HCT116 (cell line): ENCODE measurements around the gene LPIN1. TPM values are rescaled to one million over a fixed set of nuclear protein-coding genes. Genes with fewer than 3 reads are reported as not detected.

Experiments
- ATAC-seq: fragments of 200-7000 bp; cut with Tn5 transposase; 2 replicates; pipeline ENCODE4 v1.9.1; 2020; ENCODE audit warnings: mild to moderate bottlenecking, moderate library complexity
- BruUV-seq: library from RNA; stranded (reverse); fragments of 400-500 nt; replicated peaks from 2 replicates; lab custom pipeline; 2021; lab: Mats Ljungman, UMichigan
- CTCF ChIA-PET: fragments of 300-600 bp; sonication (Branson Sonifier 250); formaldehyde crosslinking; loops from one replicate; lab custom pipeline; 2021; ENCODE audit warnings: antibody characterized with exemption; lab: Charles Lee
- POLR2A ChIA-PET: fragments of 300-600, 350-600 bp; sonication (Branson Sonifier 250); formaldehyde crosslinking; loops from one replicate; lab custom pipeline; 2021; ENCODE audit warnings: antibody characterized with exemption; lab: Charles Lee
- RAD21 ChIA-PET, 2 experiments: fragments of 300-600 bp; sonication (Branson Sonifier 250); formaldehyde crosslinking; loops; one replicate each; lab custom pipeline; 2023; ENCODE audit warnings: low total read pairs in 2 of 2; ENCODE audit not compliant: uncharacterized antibody in 2 of 2, unreplicated experiment in 2 of 2, low non-redundant PET in 1 of 2; lab: Charles Lee
- DNase-seq: peaks from one replicate; pipeline ENCODE4 v3.0.0-alpha.2; 2010; ENCODE audit warnings: low read depth, low spot score
- H2AFZ ChIP-seq: fragments of 200-600 bp; shearing (Covaris generic), sonication (generic); 2 replicates; pipeline ENCODE4 v1.6.1; 2017; ENCODE audit warnings: low read depth, mixed run types, mixed read lengths, antibody characterized with exemption, low read length; ENCODE audit not compliant: poor library complexity, severe bottlenecking
- H3K27ac ChIP-seq: 2 replicates; pipeline ENCODE4 v1.5.1; 2012; ENCODE audit warnings: low read depth, low read length
- H3K27me3 ChIP-seq: fragments of 200-600 bp; sonication (generic); 2 replicates; pipeline ENCODE4 v1.6.1; 2016; ENCODE audit warnings: mixed run types, low read length, mixed read lengths; ENCODE audit not compliant: insufficient read depth
- H3K36me3 ChIP-seq, 2 experiments: fragments of 200-500 bp in 1 of 2; fragments of 200-600 bp in 1 of 2; sonication (Bioruptor generic) in 1 of 2; sonication (generic) in 1 of 2; 2 replicates each; pipeline versions ENCODE4 v1.5.1 to v1.6.1; 2014 to 2016; ENCODE audit warnings: low read length in 2 of 2, inconsistent platforms in 1 of 2, mixed read lengths in 1 of 2, mixed run types in 1 of 2; ENCODE audit not compliant: insufficient read depth in 2 of 2, control insufficient read depth in 1 of 2
- H3K4me1 ChIP-seq, 2 experiments: fragments of 200-600 bp in 1 of 2; sonication (generic) in 1 of 2; 2 replicates each; pipeline versions ENCODE4 v1.5.1 to v1.6.1; 2012 to 2017; ENCODE audit warnings: low read length in 2 of 2, inconsistent platforms in 1 of 2, mild to moderate bottlenecking in 1 of 2, mixed read lengths in 1 of 2, mixed run types in 1 of 2, moderate library complexity in 1 of 2; ENCODE audit not compliant: insufficient read depth in 2 of 2, control insufficient read depth in 1 of 2
- H3K4me2 ChIP-seq: fragments of 200-600 bp; sonication (generic); 2 replicates; pipeline ENCODE4 v1.6.1; 2017; ENCODE audit warnings: mixed run types, low read length, mixed read lengths
- H3K4me3 ChIP-seq, 2 experiments: fragments of 200-600 bp in 1 of 2; sonication (generic) in 1 of 2; replicated peaks in 1 of 2; 2 replicates each; pipeline ENCODE4 v1.5.1; 2011 to 2016; ENCODE audit warnings: low read length in 2 of 2, control low read depth in 1 of 2, low read depth in 1 of 2, mild to moderate bottlenecking in 1 of 2, mixed read lengths in 1 of 2, mixed run types in 1 of 2
- H3K79me2 ChIP-seq: fragments of 200-600 bp; sonication (generic); 2 replicates; pipeline ENCODE4 v1.6.1; 2017; ENCODE audit warnings: mild to moderate bottlenecking, mixed run types, low read length, moderate library complexity, mixed read lengths; ENCODE audit not compliant: insufficient read depth
- H3K9ac ChIP-seq: fragments of 200-600 bp; sonication (generic); 2 replicates; pipeline ENCODE4 v1.6.1; 2016; ENCODE audit warnings: low read length, mixed read lengths
- H3K9me2 ChIP-seq: fragments of 200-600 bp; sonication (generic), shearing (Covaris generic); 2 replicates; pipeline ENCODE4 v1.6.1; 2017; ENCODE audit warnings: mixed run types, mild to moderate bottlenecking, moderate library complexity; ENCODE audit not compliant: insufficient read depth
- H3K9me3 ChIP-seq, 2 experiments: fragments of 200-500 bp in 1 of 2; fragments of 200-600 bp in 1 of 2; sonication (Bioruptor generic) in 1 of 2; sonication (generic) in 1 of 2; 2 replicates each; pipeline ENCODE4 v1.6.1; 2014 to 2017; ENCODE audit warnings: low read length in 2 of 2, mixed read lengths in 2 of 2, inconsistent platforms in 1 of 2, low read depth in 1 of 2, mild to moderate bottlenecking in 1 of 2, mixed run types in 1 of 2, moderate library complexity in 1 of 2; ENCODE audit not compliant: control insufficient read depth in 1 of 2, insufficient read depth in 1 of 2
- H4K20me1 ChIP-seq: fragments of 200-600 bp; sonication (generic), shearing (Covaris generic); 2 replicates; pipeline ENCODE4 v1.6.1; 2017; ENCODE audit warnings: mixed run types, mild to moderate bottlenecking, moderate library complexity; ENCODE audit not compliant: insufficient read depth
- EZH2phosphoT487 ChIP-seq: fragments of 200-600 bp; IDR thresholded peaks from 2 replicates; pipeline ENCODE4 v1.6.1; 2018; ENCODE audit warnings: antibody characterized with exemption, borderline replicate concordance
- SIN3A ChIP-seq: IDR thresholded peaks from 2 replicates; pipeline ENCODE4 v1.6.1; 2012; ENCODE audit warnings: low read depth
- SRF ChIP-seq: IDR thresholded peaks from 2 replicates; pipeline ENCODE4 v1.6.1; 2012; ENCODE audit warnings: low read depth
- ZNF274 ChIP-seq: fragments of 200-500 bp; sonication (Bioruptor generic); IDR thresholded peaks from 2 replicates; pipeline ENCODE4 v1.6.1; 2014; ENCODE audit warnings: mild to moderate bottlenecking, low read depth, low read length, inconsistent platforms
- intact Hi-C: fragments of 100-400 bp; cut with micrococcal nuclease; formaldehyde crosslinking; loops from 2 replicates; pipeline ENCODE4 v1.10.0; 2022
- total RNA-seq: library from RNA; stranded (reverse); gene quantifications from one replicate; pipeline ENCODE4 v1.2.1, GENCODE V29; 2021; ENCODE audit not compliant: unreplicated experiment
- TF ChIP-seq, protein P1 (sequence below): IDR thresholded peaks from 2 replicates; pipeline ENCODE4 v1.6.1; 2012
- TF ChIP-seq, protein P2 (sequence below): IDR thresholded peaks from 2 replicates; pipeline ENCODE4 v1.6.1; 2012; ENCODE audit warnings: low read depth

LPIN1 gene
- total RNA-seq, 1 experiment from 2014 or later = 16.7 TPM

DNA sequence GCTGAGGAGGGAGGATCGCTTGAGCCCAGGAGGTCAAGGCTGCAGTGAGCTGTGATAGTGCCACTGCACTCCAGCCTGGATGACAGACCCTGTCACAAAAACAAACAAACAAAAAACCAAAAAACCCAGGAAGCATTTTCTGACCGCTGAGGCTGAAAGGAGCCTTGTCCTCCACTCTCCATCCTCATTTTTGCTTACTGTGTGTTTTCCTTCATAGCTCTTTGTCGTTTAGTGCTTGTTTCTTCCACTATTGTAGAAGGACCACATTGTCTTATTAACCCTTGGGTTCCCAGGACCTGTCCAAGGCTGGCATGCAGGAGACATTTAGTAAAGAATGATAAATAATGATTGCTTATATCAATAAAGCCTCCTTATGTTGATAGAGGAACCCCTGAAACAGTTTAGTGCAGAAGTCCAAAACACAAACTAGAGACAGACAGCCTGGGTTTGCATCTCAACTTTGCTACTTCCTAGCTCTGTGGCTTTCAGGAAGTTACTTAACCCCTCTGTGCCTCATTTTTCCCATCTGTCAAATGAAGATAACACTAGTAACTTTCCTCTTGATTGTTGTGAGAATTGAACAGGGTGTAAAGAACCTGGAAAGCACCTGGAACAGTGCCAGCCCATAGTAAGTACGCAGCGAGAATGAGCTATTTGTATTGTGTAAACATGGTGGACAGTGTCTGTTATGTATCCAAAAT is 126.0 kb downstream of the LPIN1 start (continued):
- TF ChIP-seq EZH2phosphoT487 = no peak
- TF ChIP-seq ZNF274 = no peak
- TF ChIP-seq SIN3A = no peak

DNA sequence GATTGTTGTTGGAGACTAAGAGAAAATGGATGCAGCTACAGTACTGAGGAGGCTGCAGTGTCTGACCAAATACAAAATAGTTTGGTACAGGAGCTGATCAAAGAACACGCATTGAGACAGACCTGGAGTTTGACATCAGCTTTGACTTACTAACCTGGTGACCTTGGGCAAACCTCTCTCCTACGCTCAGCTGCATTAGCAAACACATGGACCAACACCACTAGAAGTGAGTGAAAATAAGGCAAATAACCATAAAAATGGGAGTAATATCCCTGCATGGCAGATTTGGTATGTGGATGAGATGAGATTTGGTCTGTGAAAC is 126.5 kb downstream of the LPIN1 start:
- POLR2A ChIA-PET = no interaction called here
- Histone ChIP-seq H3K36me3 (no peaks in the 10 kb centered on the region), H3K9me2 (no peaks in the 10 kb centered on the region), H3K27ac (no peak overlapping the region), H2AFZ (no peak overlapping the region), H3K9me3 (no peaks in the 10 kb centered on the region), H3K4me2 (no peak overlapping the region), H4K20me1 (no peaks in the 10 kb centered on the region)
- RAD21 ChIA-PET = no interaction called here
- no TSS peak for BruUV-seq
- DNase-seq = no peak
- CTCF ChIA-PET = interaction anchor here (1.5 kb wide), 1 partner anchor 9 kb away, joined by 4 read pairs; no protein-coding TSS in a partner anchor
- intact Hi-C loops = no loop called here
- no peak for TF ChIP-seq SRF
- TF ChIP-seq, protein P1, sequence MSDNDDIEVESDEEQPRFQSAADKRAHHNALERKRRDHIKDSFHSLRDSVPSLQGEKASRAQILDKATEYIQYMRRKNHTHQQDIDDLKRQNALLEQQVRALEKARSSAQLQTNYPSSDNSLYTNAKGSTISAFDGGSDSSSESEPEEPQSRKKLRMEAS = no peak
- TF ChIP-seq, protein P2, sequence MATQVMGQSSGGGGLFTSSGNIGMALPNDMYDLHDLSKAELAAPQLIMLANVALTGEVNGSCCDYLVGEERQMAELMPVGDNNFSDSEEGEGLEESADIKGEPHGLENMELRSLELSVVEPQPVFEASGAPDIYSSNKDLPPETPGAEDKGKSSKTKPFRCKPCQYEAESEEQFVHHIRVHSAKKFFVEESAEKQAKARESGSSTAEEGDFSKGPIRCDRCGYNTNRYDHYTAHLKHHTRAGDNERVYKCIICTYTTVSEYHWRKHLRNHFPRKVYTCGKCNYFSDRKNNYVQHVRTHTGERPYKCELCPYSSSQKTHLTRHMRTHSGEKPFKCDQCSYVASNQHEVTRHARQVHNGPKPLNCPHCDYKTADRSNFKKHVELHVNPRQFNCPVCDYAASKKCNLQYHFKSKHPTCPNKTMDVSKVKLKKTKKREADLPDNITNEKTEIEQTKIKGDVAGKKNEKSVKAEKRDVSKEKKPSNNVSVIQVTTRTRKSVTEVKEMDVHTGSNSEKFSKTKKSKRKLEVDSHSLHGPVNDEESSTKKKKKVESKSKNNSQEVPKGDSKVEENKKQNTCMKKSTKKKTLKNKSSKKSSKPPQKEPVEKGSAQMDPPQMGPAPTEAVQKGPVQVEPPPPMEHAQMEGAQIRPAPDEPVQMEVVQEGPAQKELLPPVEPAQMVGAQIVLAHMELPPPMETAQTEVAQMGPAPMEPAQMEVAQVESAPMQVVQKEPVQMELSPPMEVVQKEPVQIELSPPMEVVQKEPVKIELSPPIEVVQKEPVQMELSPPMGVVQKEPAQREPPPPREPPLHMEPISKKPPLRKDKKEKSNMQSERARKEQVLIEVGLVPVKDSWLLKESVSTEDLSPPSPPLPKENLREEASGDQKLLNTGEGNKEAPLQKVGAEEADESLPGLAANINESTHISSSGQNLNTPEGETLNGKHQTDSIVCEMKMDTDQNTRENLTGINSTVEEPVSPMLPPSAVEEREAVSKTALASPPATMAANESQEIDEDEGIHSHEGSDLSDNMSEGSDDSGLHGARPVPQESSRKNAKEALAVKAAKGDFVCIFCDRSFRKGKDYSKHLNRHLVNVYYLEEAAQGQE = no peak
- TF ChIP-seq, all 23 proteins: peak for 0
- peaks cover 5% of the 10 kb centered on the region; the same call in 1 of the 2 replicates for H3K27me3 ChIP-seq
- no peak overlapping the region for H3K9ac ChIP-seq
- ATAC-seq = no peak
- H3K4me3 ChIP-seq = no peak overlapping the region
- H3K79me2 ChIP-seq = no peaks in the 10 kb centered on the region
- H3K4me1 ChIP-seq = no peaks in the 10 kb centered on the region
